Measurements from ENCODE around the gene FOXP1.

- TF ChIP-seq SIN3A (IDR thresholded peaks at IDR 0.05; ENCODE audit: borderline replicate concordance, insufficient read depth, low read length) (no peak), TAF1 (IDR thresholded peaks at IDR 0.05; ENCODE audit: borderline replicate concordance, insufficient read depth, low read length) (no peak)
Measured at GRCh38 chr3:71072287-71072686, 511.2 kb downstream of the FOXP1 start.
